ENCODE results near the gene DRC3.

Gene DRC3

DNA sequence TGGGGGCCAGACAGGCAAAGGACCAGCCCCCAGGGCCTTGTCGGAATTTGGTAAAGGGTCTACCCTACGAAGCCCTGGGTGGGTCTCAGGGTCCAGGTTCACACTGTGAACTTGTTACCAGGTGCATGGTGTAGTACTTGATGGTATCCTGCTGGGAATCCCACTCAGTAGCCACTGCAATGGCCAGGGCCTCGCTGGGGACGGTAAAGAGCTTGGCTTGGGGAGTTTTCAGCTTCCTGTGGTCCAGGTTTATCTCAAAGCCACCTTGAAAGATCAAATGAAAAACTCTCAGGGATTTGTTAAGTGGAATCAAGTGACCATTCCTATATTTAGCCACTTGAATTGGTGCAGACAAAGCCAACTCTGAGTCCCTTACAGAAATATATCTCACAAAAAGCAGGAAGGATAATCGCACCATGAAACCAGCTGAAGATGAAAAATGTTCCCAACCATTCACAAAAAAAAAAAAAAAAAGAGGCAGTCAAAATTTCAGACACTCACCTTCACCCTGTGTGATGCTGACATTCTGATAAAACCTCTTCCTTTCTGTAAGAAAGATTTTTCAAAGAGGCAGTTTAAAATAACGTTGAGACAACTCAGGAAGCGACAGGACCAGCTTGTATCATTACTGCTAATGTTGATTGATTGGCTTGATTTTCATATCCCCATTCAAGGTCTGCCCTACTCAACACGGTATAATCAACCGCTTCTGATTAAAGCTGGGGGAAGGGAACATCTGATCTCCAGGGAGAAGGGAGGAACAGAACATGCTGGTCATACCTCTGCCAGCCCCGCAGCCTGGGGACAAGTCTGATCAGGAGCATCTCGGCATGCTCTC, 55.7 kb downstream of the DRC3 start:
- Histone ChIP-seq H3K27me3 (no peaks in the 10 kb centered on the region), H3K36me3 (peaks cover 29% of the 10 kb centered on the region), H3K27ac (no peak overlapping the region), H3K4me1 (ENCODE audit: control insufficient read depth in 1 of 2, insufficient read depth in 1 of 2, low read depth in 1 of 2, low read length in 1 of 2) (peaks cover 12 to 15% of the 10 kb centered on the region in 2 experiments), H3K4me3 (ENCODE audit: low read depth in 1 of 2, low read length in 1 of 2) (no peak overlapping the region), H3K9me3 (no peaks in the 10 kb centered on the region)
- TF ChIP-seq, protein P1, sequence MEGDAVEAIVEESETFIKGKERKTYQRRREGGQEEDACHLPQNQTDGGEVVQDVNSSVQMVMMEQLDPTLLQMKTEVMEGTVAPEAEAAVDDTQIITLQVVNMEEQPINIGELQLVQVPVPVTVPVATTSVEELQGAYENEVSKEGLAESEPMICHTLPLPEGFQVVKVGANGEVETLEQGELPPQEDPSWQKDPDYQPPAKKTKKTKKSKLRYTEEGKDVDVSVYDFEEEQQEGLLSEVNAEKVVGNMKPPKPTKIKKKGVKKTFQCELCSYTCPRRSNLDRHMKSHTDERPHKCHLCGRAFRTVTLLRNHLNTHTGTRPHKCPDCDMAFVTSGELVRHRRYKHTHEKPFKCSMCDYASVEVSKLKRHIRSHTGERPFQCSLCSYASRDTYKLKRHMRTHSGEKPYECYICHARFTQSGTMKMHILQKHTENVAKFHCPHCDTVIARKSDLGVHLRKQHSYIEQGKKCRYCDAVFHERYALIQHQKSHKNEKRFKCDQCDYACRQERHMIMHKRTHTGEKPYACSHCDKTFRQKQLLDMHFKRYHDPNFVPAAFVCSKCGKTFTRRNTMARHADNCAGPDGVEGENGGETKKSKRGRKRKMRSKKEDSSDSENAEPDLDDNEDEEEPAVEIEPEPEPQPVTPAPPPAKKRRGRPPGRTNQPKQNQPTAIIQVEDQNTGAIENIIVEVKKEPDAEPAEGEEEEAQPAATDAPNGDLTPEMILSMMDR (IDR thresholded peaks at IDR 0.05): no peak

DNA sequence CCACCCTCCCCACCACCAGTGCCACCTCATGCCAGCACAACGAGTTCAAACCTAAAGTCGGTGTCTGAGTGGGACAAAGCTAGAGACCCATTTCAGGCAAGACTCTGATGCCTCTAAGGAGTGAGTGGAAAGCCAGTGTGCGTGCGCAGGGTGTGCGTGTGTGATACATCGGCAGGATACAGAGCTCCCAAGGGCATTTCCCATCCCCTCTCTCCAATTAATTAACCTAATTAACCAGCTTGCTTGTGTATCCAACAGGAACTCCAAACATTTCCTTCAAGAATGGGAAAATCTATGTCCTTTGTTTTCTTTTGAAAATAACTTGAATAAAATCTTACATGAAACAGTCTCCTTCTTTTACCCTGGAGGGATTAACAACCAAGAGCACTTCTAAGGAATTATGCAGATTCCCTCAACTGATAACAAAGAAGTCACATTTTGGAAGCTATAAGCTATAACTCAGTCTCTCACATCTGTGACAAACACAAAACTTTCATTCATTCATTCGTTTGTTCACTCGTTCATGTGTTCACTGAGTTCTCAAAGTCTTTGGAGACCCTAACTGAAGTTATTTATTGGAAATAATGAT, 56.4 kb downstream of the DRC3 start:
- Histone ChIP-seq H3K4me3 (ENCODE audit: low read depth in 1 of 2, low read length in 1 of 2) (no peak overlapping the region), H3K27ac (no peak overlapping the region), H3K36me3 (peaks cover 24% of the 10 kb centered on the region), H3K9me3 (no peaks in the 10 kb centered on the region), H3K4me1 (ENCODE audit: control insufficient read depth in 1 of 2, insufficient read depth in 1 of 2, low read depth in 1 of 2, low read length in 1 of 2) (peaks cover 13 to 15% of the 10 kb centered on the region in 2 experiments), H3K27me3 (no peaks in the 10 kb centered on the region)
- TF ChIP-seq, protein P1 (IDR thresholded peaks at IDR 0.05): no peak

DNA sequence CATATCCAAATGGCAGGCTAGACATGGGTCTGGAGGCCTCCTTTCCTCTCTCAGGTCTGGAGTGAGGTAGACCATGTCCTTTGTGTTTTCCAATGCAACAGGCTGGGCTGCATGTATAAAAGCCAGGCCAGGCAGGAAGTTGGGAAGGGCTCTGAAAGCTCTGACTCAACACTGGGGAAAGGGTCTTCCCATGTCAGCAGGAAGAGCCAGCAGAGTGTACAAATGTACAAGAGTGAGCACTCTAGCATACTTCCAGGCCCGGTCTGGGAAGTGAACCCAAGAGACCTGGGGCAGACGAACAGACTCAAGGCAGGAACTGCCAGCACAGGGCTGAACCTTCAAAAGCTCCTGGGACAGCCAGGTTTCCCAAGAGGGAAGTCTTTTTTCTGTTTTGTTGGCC, 59.3 kb downstream of the DRC3 start:
- H3K27ac ChIP-seq: no peak overlapping the region
- no peak overlapping the region for H3K4me3 ChIP-seq (ENCODE audit: low read depth in 1 of 2, low read length in 1 of 2)
- H3K9me3 ChIP-seq: no peaks in the 10 kb centered on the region

DNA sequence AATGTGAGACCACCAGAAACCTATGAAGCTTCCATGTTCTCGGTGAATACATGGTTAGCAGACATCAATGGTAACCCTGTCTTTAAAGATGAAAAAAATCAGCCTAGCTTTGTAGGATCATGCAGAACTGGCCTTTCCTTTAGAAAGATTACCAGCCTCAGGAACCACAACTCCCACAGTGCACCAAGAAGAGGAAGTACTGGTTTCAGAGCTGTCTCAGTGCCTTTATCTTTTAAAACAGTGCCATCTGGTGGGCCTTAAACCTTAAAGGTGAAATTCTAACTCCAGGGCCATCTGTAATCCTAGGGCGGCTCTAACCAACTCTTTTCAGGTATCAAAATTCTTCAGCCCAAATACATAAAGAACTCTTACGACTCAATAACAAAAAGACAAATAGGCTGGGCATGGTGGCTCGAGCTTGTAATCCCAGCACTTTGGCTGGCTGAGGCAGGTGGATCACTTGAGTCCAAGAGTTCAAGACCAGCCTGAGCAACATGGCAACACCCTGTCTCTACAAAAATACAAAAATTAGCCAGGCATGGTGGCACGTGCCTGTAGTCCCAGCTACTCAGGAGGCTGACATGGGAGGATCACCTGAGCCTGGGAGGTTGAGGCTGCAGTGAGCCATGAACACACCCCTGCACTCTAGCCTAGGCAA, 60.9 kb downstream of the DRC3 start:
- TF ChIP-seq, protein P1 (IDR thresholded peaks at IDR 0.05): peak; percentile 77
- no peak overlapping the region for H3K4me3 ChIP-seq (ENCODE audit: low read depth in 1 of 2, low read length in 1 of 2)
- H3K27ac ChIP-seq: peak overlapping the region; percentile 41
- no peaks in the 10 kb centered on the region for H3K9me3 ChIP-seq
- H3K27me3 ChIP-seq: no peaks in the 10 kb centered on the region
- no peaks in the 10 kb centered on the region for H3K36me3 ChIP-seq
- H3K4me1 ChIP-seq (ENCODE audit: control insufficient read depth in 1 of 2, insufficient read depth in 1 of 2, low read depth in 1 of 2, low read length in 1 of 2): peaks cover 20 to 27% of the 10 kb centered on the region in 2 experiments

More for the DNA sequence above, 59.3 kb downstream of the DRC3 start:
- TF ChIP-seq, protein P1 (IDR thresholded peaks at IDR 0.05): no peak
- H3K27me3 ChIP-seq: no peaks in the 10 kb centered on the region
- H3K36me3 ChIP-seq: peaks cover 12% of the 10 kb centered on the region
- peaks cover 4 to 11% of the 10 kb centered on the region in 2 experiments for H3K4me1 ChIP-seq (ENCODE audit: control insufficient read depth in 1 of 2, insufficient read depth in 1 of 2, low read depth in 1 of 2, low read length in 1 of 2)

DNA sequence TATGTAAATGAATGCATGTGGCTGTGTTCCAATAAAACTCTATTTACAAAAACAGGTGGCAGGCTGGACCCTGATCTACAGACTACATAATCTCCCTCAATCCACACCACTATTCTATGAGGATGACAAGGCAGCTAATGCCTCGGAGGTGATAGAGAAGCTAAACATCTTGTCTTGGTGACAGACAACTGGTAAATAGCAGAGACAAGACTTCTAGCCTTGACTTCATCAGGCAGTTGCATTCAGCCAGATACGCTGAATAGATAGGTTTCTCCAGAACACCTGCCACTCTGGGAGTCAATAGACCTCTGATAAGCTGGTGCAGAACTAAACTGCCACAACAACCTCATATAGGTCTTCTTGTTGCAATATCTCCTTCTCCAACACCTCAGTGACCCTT, 63.0 kb downstream of the DRC3 start:
- no peaks in the 10 kb centered on the region for H3K27me3 ChIP-seq
- H3K4me1 ChIP-seq (ENCODE audit: control insufficient read depth in 1 of 2, insufficient read depth in 1 of 2, low read depth in 1 of 2, low read length in 1 of 2): peaks cover 33 to 40% of the 10 kb centered on the region in 2 experiments
- no peaks in the 10 kb centered on the region for H3K36me3 ChIP-seq
- TF ChIP-seq, protein P1 (IDR thresholded peaks at IDR 0.05): no peak
- H3K4me3 ChIP-seq (ENCODE audit: low read depth in 1 of 2, low read length in 1 of 2): no peak overlapping the region
- H3K9me3 ChIP-seq: no peaks in the 10 kb centered on the region
- no peak overlapping the region for H3K27ac ChIP-seq
